Lung (tissue), 12 donors: ENCODE data around the gene PTPA. TPM values are rescaled to one million over a fixed set of nuclear protein-coding genes. Genes with fewer than 3 reads are reported as not detected.
"Not testable (repeated sequence)": the region's sequence is repeated elsewhere in the genome, so short reads cannot be mapped to it uniquely, and the experiment has no call there.

ENCODE experiments used
- ATAC-seq: fragments of 200-7000 bp; cut with Tn5 transposase; one replicate; pipeline ENCODE4 v1.9.1; 2020; ENCODE audit warnings: moderate number of reproducible peaks; ENCODE audit not compliant: insufficient read depth, low FRiP score
- DNase-seq, 3 donors: peaks; one replicate each; pipeline ENCODE4 v3.0.0-alpha.2; 2013 to 2017
- H3K27ac ChIP-seq, 2 donors: one replicate each; pipeline ENCODE4 v1.5.1; 2013; ENCODE audit warnings: mild to moderate bottlenecking in 2 of 2, moderate library complexity in 2 of 2, control low read depth in 1 of 2, inconsistent platforms in 1 of 2, low read depth in 1 of 2, low read length in 1 of 2
- H3K27me3 ChIP-seq, 3 donors: one replicate each; pipeline ENCODE4 v1.5.1; 2013; ENCODE audit warnings: low read length in 2 of 3; ENCODE audit not compliant: control insufficient read depth in 3 of 3, insufficient read depth in 3 of 3
- H3K36me3 ChIP-seq, 4 donors: one replicate each; pipeline ENCODE4 v1.5.1; 2013; ENCODE audit warnings: low read length in 4 of 4, mild to moderate bottlenecking in 1 of 4, moderate library complexity in 1 of 4; ENCODE audit not compliant: control insufficient read depth in 4 of 4, insufficient read depth in 4 of 4
- H3K4me1 ChIP-seq, 5 donors: one replicate each; pipeline ENCODE4 v1.5.1; 2013; ENCODE audit warnings: low read length in 5 of 5, mild to moderate bottlenecking in 2 of 5, moderate library complexity in 1 of 5; ENCODE audit not compliant: control insufficient read depth in 5 of 5, insufficient read depth in 5 of 5
- H3K4me3 ChIP-seq: one replicate; pipeline ENCODE4 v1.5.1; 2013; ENCODE audit warnings: mild to moderate bottlenecking, control low read depth, moderate library complexity
- H3K9ac ChIP-seq, 2 donors: one replicate each; pipeline ENCODE4 v1.5.1; 2013; ENCODE audit warnings: low read length in 2 of 2, control low read depth in 1 of 2; ENCODE audit not compliant: insufficient read depth in 1 of 2
- H3K9me3 ChIP-seq, 4 donors: one replicate each; pipeline ENCODE4 v1.5.1; 2013; ENCODE audit warnings: low read length in 3 of 4, mild to moderate bottlenecking in 1 of 4, moderate library complexity in 1 of 4; ENCODE audit not compliant: control insufficient read depth in 4 of 4, insufficient read depth in 3 of 4
- CTCF ChIP-seq: IDR thresholded peaks from 2 replicates; pipeline ENCODE4 v1.5.1; 2012; ENCODE audit warnings: mild to moderate bottlenecking; ENCODE audit errors: control extremely low read depth, extremely low read depth
- WGBS, 2 donors: extraction: QIAGEN DNeasy Blood & Tissue Kit; methylation state at CpG; one replicate each; pipeline ENCODE4 v1.1.7; 2013; 5-methylcytosine and 5-hydroxymethylcytosine counted together
- polyA plus RNA-seq, 2 donors: library from polyadenylated mRNA; stranded (reverse); fragments of 200-250 nt; gene quantifications; one replicate each; pipeline ENCODE4 v1.2.1, GENCODE V29; 2013
- total RNA-seq, 2 donors: library from RNA; depleted of rRNA in 1 of 2; stranded (reverse); fragments of >200 nt in 1 of 2; gene quantifications; one replicate each; pipeline ENCODE4 v1.2.1, GENCODE V29; 2014 to 2021
- donor health status: control.
- donor health status: control.
- donor health status: Bipolar disorder and iron deficiency.
- donor health status: healthy.
- donor health status: DM: yes; HTN: yes; CAD: no.

Gene PTPA
- total and polyA plus RNA-seq, 4 donors: 62.5 to 145 (median 116) TPM

- peak overlapping the region in 1 of 2 donors; percentile 56 for H3K27ac ChIP-seq
- H3K9me3 ChIP-seq: no peaks in the 10 kb centered on the region
- no peak for TF ChIP-seq CTCF
- H3K27me3 ChIP-seq: no peaks in the 10 kb centered on the region
- H3K9ac ChIP-seq: no peak overlapping the region
- 63 to 71% methylated on average over 10 of the region's 10 CpGs for WGBS, 2 donors
- DNase-seq (no peak), ATAC-seq (no peak)
- no peak overlapping the region for H3K4me3 ChIP-seq
- H3K4me1 ChIP-seq: peaks cover 0 to 7% (median 0%) of the 10 kb centered on the region in 5 donors
- H3K36me3 ChIP-seq: peaks cover 4 to 32% (median 26%) of the 10 kb centered on the region in 4 donors
Measured at GRCh38 chr9:129126749-129127618, 15.8 kb downstream of the PTPA start.

DNA sequence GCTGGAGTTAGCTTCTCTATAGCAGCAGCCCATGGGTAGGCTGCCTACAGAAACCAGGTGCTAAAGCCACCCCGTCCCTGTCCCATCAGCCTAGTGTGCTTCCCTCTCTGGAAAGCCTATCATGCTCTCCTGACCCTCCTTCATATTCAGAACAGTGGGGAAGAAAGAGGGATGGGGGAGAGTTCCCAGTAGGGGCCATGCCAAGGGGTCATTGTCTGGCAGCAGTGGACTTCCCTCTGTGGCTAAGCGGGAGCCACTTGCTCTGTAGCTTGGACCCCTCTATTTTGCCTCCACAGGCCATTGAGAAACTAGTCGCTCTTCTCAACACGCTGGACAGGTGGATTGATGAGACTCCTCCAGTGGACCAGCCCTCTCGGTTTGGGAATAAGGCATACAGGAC lies 17.5 kb downstream of the PTPA start:
- 92 to 99% methylated on average over 5 of the region's 5 CpGs for WGBS, 2 donors
- Histone ChIP-seq H3K9me3 (no peaks in the 10 kb centered on the region), H3K27me3 (no peaks in the 10 kb centered on the region), H3K27ac (no peak overlapping the region), H3K36me3 (peaks cover 4 to 35% (median 29%) of the 10 kb centered on the region in 4 donors), H3K9ac (no peak overlapping the region), H3K4me3 (no peak overlapping the region), H3K4me1 (peaks cover 0 to 7% (median 0%) of the 10 kb centered on the region in 5 donors)
- no peak for TF ChIP-seq CTCF
- DNase-seq: no peak
- ATAC-seq: no peak

GRCh38 chr9:129130271-129130670 lies 19.1 kb downstream of the PTPA start:
- 90 to 96% methylated on average over 7 of the region's 7 CpGs for WGBS, 2 donors
- not testable (repeated sequence) for ATAC-seq
- peaks cover 0 to 29% (median 25%) of the 10 kb centered on the region in 4 donors for H3K36me3 ChIP-seq

DNA sequence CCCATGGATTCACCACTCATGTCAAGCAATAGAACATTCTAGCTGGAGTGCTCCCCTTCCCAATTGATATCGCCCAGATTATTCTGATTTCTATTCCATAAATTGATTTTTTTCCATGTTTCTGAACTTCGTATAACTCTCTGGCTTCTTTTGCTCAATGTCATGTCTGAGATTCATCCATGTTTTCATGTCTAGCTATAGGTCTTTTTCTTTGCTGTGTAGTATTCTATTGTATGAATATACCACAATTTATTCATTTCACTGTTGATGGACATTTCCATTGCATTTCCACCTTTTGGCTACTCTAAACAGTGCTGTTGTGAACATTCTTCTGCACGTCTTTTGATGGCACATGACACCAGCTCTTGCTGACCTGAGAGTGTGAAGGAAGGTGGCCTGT lies 19.6 kb downstream of the PTPA start:
- Histone ChIP-seq H3K36me3 (peaks cover 3 to 32% (median 24%) of the 10 kb centered on the region in 4 donors), H3K9me3 (no peaks in the 10 kb centered on the region), H3K4me1 (peaks cover 0 to 7% (median 0%) of the 10 kb centered on the region in 5 donors), H3K9ac (no peak overlapping the region), H3K27ac (no peak overlapping the region), H3K27me3 (no peaks in the 10 kb centered on the region), H3K4me3 (no peak overlapping the region)
- no peak for TF ChIP-seq CTCF
- ATAC-seq (no peak), DNase-seq (no peak)
- 63 to 65% methylated on average over 3 of the region's 3 CpGs for WGBS, 2 donors

More at GRCh38 chr9:129130271-129130670, 19.1 kb downstream of the PTPA start:
- H3K4me3 ChIP-seq, H3K9me3 ChIP-seq, DNase-seq, H3K4me1 ChIP-seq, H3K27me3 ChIP-seq, H3K27ac ChIP-seq, H3K9ac ChIP-seq: not testable (repeated sequence)
